Measurements from ENCODE around the gene KMT2D.

DNA sequence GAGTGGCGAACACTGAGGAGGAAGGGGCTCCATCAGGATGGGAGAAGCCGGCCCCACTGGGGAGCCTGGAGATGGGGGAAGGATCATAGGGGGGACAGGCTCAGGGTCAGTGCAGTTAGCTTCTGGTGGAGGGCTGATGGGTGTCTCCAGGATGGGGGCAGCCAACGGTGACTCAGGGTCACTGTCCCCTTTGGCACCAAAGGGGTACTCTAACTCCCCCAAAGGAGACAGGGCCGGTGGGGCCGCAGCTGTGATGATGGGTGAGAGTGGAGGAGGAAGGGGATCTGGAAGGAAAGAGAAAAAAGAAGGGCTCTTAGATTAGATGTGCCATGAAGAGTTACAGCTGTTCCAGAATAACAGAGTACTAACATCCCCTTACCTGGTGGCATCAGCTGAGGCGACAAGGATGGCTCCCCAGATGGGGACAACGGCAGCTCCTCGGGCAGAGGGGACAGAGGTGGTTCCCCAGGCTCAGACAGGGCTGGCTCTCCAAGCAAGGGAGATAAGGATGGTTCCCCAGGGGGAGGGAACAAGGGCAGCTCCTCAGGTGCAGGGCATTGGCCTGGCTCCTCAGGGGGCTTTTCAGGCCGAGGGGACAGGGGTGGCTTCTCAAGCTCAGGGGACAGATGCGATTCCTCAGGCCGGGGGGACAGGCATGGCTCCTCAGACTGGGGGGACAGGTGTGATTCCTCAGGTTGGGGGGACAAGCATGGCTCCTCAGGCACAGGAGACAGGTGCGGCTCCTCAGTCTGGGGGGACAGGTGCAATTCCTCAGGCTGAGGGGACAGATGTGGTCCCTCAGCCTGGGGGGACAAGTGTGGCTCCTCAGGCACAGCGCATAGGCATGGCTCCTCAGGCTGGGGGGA lies 9.9 kb downstream of the KMT2D start:
- no peak for TF ChIP-seq CTCF (IDR thresholded peaks at IDR 0.05; ENCODE audit: low read depth, low read length)
- TF ChIP-seq POLR2A (IDR thresholded peaks at IDR 0.05; ENCODE audit: extremely low read depth, insufficient read length): no peak
- TF ChIP-seq, protein P1, sequence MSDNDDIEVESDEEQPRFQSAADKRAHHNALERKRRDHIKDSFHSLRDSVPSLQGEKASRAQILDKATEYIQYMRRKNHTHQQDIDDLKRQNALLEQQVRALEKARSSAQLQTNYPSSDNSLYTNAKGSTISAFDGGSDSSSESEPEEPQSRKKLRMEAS (IDR thresholded peaks at IDR 0.05; ENCODE audit: low read depth, low read length): no peak
